Measurements from ENCODE around the gene GPR151. TPM values are rescaled to one million over a fixed set of nuclear protein-coding genes. Genes with fewer than 3 reads are reported as not detected.

GPR151 gene
- polyA plus RNA-seq, 3 donors, result not detected

DNA sequence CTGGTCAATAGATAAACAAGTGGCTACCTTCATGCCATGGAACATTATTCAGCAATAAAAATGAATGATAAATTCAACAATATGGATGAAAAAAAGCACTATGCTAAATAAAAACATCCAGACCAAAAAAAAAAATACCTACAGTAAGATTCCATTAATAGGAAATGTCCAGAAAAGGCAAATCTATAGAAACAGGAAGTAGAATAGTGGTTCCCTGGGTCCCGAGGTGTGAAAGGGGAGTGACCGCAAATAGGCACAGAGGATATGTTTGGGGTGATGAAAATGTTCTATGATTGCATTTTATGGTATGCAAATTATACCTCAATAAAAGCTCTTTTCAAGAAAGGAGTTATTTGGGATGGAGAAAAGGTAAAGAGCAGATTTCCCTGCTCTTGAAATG lies 3.6 kb upstream of the GPR151 start:
- peaks cover 0 to 2% (median 0%) of the 10 kb centered on the region in 3 donors for H3K27me3 Mint-ChIP-seq (ENCODE audit: low read depth in 3 of 3)
- no peak overlapping the region for H3K4me3 Mint-ChIP-seq
- Histone ChIP-seq H3K9me3 (replicated peaks in 1 of 2; ENCODE audit: control insufficient read depth in 1 of 2, insufficient read depth in 1 of 2, low read length in 2 of 2) (no peaks in the 10 kb centered on the region), H3K36me3 (replicated peaks in 1 of 2; ENCODE audit: control insufficient read depth in 1 of 2, insufficient read depth in 2 of 2, low read length in 2 of 2) (no peaks in the 10 kb centered on the region), H4K20me1 (ENCODE audit: insufficient read depth, low read length) (no peaks in the 10 kb centered on the region), H3K4me3 (replicated peaks in 1 of 3; ENCODE audit: low read depth in 2 of 3, low read length in 3 of 3) (no peak overlapping the region), H3K27me3 (ENCODE audit: control insufficient read depth in 2 of 2, insufficient read depth in 2 of 2, low read length in 2 of 2) (no peaks in the 10 kb centered on the region), H2AFZ (ENCODE audit: insufficient read depth, low read depth, low read length, poor library complexity, severe bottlenecking) (no peak overlapping the region), H3K27ac (ENCODE audit: low read depth in 1 of 2, low read length in 2 of 2) (no peak overlapping the region), H3K4me2 (replicated peaks; ENCODE audit: extremely low read depth, low read length, poor library complexity, severe bottlenecking) (no peak overlapping the region), H3K79me2 (ENCODE audit: insufficient read depth, low read length) (no peaks in the 10 kb centered on the region), H3K9ac (ENCODE audit: insufficient read depth, low read length, poor library complexity, severe bottlenecking) (no peak overlapping the region), H3K4me1 (ENCODE audit: control insufficient read depth in 1 of 2, insufficient read depth in 2 of 2, low read length in 2 of 2) (no peaks in the 10 kb centered on the region)
- intact Hi-C loops (cut with micrococcal nuclease), result no loop called here
- no CpG with 5 or more reads among the region's 2 CpGs for WGBS (ENCODE audit: insufficient coverage)
- H3K36me3 Mint-ChIP-seq, result no peaks in the 10 kb centered on the region
- peaks cover 4% of the 10 kb centered on the region for H3K4me1 Mint-ChIP-seq
- no peak for DNase-seq
- no peaks in the 10 kb centered on the region for H3K9me3 Mint-ChIP-seq
- no peak overlapping the region for H3K27ac Mint-ChIP-seq
- TF ChIP-seq, protein P1, sequence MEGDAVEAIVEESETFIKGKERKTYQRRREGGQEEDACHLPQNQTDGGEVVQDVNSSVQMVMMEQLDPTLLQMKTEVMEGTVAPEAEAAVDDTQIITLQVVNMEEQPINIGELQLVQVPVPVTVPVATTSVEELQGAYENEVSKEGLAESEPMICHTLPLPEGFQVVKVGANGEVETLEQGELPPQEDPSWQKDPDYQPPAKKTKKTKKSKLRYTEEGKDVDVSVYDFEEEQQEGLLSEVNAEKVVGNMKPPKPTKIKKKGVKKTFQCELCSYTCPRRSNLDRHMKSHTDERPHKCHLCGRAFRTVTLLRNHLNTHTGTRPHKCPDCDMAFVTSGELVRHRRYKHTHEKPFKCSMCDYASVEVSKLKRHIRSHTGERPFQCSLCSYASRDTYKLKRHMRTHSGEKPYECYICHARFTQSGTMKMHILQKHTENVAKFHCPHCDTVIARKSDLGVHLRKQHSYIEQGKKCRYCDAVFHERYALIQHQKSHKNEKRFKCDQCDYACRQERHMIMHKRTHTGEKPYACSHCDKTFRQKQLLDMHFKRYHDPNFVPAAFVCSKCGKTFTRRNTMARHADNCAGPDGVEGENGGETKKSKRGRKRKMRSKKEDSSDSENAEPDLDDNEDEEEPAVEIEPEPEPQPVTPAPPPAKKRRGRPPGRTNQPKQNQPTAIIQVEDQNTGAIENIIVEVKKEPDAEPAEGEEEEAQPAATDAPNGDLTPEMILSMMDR (IDR thresholded peaks at IDR 0.05), result no peak

DNA sequence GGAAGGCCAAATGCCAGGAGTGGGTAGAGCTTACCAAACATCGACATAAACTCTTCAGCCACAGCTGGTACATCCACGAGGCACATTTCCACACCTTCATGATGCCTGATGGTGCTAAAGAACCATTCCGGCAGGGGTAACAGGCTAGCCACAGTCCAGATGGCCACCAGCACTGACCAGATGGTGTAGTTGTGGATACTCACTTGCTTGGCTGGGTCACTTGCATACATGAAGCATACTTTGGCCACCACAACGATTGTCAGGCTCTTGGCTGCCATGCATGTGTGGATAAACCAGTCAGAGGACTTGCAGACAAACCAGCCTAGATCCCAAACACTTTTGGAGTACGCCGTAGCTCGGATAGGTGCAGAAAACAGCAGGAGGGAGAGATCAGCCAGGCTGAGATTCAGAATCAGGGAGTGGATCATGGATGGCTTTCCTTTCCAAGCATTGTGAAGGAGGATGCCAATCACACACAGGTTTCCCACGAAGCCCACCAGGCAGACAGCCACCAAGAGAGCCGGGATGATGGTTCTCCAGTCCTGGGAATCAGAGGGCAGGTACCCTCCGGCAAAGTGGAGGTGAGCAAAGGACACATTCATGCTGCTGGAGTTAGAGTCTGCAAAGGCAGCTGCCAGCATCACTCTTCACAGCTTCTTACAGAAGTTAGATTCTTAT lies 378 bp downstream of the GPR151 start:
- no peak overlapping the region for H3K27ac ChIP-seq (ENCODE audit: low read depth in 1 of 2, low read length in 2 of 2)
- DNase-seq, result no peak
- H4K20me1 ChIP-seq (ENCODE audit: insufficient read depth, low read length), result no peaks in the 10 kb centered on the region
- no peaks in the 10 kb centered on the region for H3K9me3 ChIP-seq (replicated peaks in 1 of 2; ENCODE audit: control insufficient read depth in 1 of 2, insufficient read depth in 1 of 2, low read length in 2 of 2)
- H3K27ac Mint-ChIP-seq, result no peak overlapping the region
- H3K4me3 ChIP-seq (replicated peaks in 1 of 3; ENCODE audit: low read depth in 2 of 3, low read length in 3 of 3), result no peak overlapping the region
- peaks cover 18 to 21% of the 10 kb centered on the region in 2 donors for H3K36me3 Mint-ChIP-seq
- no peak overlapping the region for H2AFZ ChIP-seq (ENCODE audit: insufficient read depth, low read depth, low read length, poor library complexity, severe bottlenecking)
- peaks cover 4% of the 10 kb centered on the region for H3K4me1 Mint-ChIP-seq
- peaks cover 18 to 26% of the 10 kb centered on the region in 2 donors for H3K36me3 ChIP-seq (replicated peaks in 1 of 2; ENCODE audit: control insufficient read depth in 1 of 2, insufficient read depth in 2 of 2, low read length in 2 of 2)
- no peak overlapping the region for H3K9ac ChIP-seq (ENCODE audit: insufficient read depth, low read length, poor library complexity, severe bottlenecking)
- H3K79me2 ChIP-seq (ENCODE audit: insufficient read depth, low read length), result no peaks in the 10 kb centered on the region
- no peaks in the 10 kb centered on the region for H3K27me3 ChIP-seq (ENCODE audit: control insufficient read depth in 2 of 2, insufficient read depth in 2 of 2, low read length in 2 of 2)
- TF ChIP-seq, protein P1 (IDR thresholded peaks at IDR 0.05), result no peak
- 98% methylated on average over 7 of the region's 10 CpGs for WGBS (ENCODE audit: insufficient coverage)
- no peaks in the 10 kb centered on the region for H3K27me3 Mint-ChIP-seq (ENCODE audit: low read depth in 3 of 3)
- intact Hi-C loops (cut with micrococcal nuclease), result no loop called here
- H3K9me3 Mint-ChIP-seq, result no peaks in the 10 kb centered on the region
- H3K4me3 Mint-ChIP-seq, result no peak overlapping the region
- H3K4me2 ChIP-seq (replicated peaks; ENCODE audit: extremely low read depth, low read length, poor library complexity, severe bottlenecking), result no peak overlapping the region
- H3K4me1 ChIP-seq (ENCODE audit: control insufficient read depth in 1 of 2, insufficient read depth in 2 of 2, low read length in 2 of 2), result no peaks in the 10 kb centered on the region

All from CD14-positive monocyte (primary cell).